Measurements from ENCODE around the gene AREG.
"Not testable (repeated sequence)": the region's sequence is repeated elsewhere in the genome, so short reads cannot be mapped to it uniquely, and the experiment has no call there.

AREG gene, protein sequence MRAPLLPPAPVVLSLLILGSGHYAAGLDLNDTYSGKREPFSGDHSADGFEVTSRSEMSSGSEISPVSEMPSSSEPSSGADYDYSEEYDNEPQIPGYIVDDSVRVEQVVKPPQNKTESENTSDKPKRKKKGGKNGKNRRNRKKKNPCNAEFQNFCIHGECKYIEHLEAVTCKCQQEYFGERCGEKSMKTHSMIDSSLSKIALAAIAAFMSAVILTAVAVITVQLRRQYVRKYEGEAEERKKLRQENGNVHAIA

DNA sequence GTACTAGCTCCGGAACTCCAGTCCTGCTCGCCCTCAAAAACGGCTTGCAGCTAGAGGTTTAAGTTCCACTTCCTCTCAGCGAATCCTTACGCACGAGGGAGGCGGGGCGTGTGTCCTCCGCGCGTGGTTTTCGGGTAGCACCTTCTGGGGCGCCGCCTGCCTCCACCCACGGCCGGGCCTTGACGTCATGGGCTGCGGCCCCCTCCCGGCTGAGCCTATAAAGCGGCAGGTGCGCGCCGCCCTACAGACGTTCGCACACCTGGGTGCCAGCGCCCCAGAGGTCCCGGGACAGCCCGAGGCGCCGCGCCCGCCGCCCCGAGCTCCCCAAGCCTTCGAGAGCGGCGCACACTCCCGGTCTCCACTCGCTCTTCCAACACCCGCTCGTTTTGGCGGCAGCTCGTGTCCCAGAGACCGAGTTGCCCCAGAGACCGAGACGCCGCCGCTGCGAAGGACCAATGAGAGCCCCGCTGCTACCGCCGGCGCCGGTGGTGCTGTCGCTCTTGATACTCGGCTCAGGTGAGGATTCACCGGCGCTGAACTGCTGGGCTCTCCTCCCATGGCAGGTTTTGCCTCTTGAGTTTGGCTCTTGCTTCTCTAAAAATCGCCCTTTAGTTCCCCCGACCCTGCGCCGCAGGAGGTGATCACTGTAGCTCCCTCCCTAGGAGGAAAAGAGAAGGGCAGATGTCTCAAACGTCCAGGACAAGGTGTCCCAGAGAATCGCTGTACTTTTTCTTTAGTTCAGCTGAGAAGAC lies at the start of gene AREG:
Gene AREG (plus strand): TSS at position 246 of the 752 bp plus-strand sequence. CDS start 210 bp downstream, at position 456.
- H3K4me3 ChIP-seq (ENCODE audit: low read depth, low read length), result peak within 1 kb of the TSS; percentile 74
- DNase-seq (ENCODE audit: low read depth), result no peak

DNA sequence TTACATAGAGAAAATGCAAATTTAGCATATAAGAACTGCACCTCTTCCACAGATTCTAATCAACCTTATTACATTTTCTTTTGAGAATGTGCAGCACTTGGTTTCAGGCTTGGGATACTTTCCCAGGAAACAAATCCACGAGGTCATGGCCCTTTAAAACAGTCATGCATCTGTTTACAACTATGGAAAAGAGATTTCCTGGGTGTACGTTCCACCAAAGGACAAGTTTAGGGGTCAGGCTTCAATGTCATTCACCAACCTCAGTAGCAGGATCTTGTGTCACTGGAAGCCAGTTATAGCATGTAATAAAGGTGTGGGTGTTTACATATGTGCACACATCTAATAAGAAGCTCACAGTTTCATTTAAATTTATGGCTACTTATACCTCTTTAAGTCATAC lies 49.3 kb upstream of the AREG start:
- H3K4me3 ChIP-seq (ENCODE audit: low read depth, low read length), result no peak overlapping the region
- no peak for DNase-seq (ENCODE audit: low read depth)

DNA sequence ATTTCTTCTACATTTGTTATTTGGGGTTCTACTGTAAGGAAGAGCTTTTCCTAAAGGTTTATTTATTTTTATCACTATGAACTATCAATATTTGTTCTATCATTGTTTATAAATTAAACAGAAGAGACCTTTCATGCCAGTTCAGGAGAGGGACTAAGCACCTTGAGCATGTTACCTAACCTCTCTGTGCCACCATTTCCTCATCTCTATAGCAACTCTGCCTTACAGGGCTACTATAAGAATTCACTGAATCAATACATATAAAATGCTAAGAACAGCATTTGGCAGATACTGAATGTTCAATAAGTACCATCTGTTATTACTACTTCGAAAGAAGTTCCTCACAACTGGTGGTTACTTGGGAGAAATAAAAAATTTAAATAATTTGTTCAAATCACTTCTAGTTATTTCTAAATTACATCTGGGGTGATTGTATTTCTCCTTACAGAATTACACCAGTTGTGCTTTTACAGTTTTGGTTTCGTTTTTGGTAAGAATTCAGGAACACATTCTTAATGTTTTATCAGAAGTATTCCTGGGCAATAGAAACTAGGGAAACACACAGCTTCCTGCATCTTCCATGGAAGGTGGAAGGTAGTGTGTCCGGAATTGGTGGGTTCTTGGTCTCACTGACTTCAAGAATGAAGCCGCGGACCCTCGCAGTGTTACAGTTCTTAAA lies 47.0 kb upstream of the AREG start:
- no peak for DNase-seq (ENCODE audit: low read depth)
- H3K4me3 ChIP-seq (ENCODE audit: low read depth, low read length), result no peak overlapping the region

DNA sequence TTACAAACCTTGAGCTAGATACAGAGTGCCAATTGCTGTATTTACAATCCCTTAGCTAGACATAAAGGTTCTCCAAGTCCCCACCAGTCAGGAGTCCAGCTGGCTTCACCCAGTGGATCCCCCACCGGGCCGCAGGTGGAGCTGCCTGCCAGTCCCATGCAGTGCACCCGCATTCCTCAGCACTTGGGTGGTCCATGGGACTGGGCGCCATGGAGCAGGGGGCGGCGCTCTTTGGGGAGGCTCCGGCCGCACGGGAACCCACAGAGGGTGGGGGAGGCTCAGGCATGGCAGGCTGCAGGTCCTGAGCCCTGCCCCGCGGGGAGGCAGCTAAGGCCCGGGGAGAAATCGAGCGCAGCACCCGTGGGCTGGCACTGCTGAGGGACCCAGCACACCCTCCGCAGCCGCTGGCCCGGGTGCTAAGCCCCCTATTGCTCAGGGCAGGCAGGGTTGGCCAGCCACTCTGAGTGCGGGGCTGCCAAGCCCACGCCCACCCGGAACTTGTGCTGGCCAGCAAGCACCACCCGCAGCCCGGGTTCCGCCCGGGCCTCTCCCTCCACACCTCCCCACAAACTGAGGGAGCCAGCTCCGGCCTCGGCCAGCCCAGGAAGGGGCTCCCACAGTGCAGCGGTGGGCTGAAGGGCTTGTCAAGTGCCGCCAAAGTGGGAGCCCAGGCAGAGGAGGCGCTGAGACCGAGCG lies 45.9 kb upstream of the AREG start:
- H3K4me3 ChIP-seq (ENCODE audit: low read depth, low read length); DNase-seq (ENCODE audit: low read depth): not testable (repeated sequence)

DNA sequence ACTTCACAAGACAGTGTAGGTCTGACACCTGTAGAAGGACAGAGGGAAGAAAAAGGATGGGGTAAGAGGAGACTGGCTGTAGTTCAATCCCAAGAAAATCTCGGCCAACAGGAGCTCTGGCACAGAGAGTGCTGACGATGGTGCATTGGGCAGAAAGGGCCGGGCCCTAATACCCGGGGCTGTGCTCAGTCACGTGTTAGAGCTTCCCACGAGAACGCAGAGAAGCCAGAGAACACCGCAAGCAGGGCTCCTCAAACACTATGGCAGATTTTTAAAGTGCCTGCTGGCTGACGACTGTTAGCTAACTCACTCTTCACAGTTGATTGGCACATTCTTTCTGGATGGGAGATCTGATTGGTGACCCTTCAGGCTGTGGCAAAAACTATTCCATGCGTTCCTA lies 44.5 kb upstream of the AREG start:
- H3K4me3 ChIP-seq (ENCODE audit: low read depth, low read length), result no peak overlapping the region
- DNase-seq (ENCODE audit: low read depth), result no peak

DNA sequence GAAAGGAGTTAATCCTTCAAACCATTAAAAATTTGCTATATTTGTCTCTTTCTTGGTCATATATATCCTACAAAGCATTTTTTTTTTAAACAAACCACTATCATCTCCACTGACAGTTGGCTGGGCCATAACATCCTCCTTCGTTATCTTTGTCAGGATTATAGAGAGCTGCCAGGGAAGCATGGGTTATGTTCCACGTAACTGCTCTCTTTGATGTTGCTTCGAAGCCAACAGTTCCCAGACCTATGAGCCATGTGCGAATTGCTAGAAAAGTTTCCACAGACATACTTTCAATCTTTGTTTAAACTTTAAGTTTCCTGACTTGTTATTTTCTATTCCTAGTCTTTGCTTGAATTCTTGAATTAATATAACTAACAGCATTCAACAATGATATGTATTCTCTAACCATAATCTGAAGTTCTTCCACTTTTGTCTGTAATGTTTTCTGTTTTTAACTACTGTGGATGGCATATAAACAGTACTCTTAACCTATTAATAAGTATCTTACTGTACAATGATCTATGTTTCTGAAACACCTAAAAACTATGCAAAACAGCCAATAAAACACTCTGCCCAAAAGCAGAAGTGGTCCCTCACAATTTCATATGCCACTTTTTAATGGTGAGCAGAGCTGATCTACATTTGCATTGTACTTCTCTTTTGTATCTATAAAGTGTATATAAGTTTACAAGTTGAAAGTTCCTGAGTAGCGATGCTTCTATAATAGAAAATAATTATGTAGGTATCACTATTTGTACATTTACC lies 42.1 kb upstream of the AREG start:
- DNase-seq (ENCODE audit: low read depth), result no peak
- no peak overlapping the region for H3K4me3 ChIP-seq (ENCODE audit: low read depth, low read length)

DNA sequence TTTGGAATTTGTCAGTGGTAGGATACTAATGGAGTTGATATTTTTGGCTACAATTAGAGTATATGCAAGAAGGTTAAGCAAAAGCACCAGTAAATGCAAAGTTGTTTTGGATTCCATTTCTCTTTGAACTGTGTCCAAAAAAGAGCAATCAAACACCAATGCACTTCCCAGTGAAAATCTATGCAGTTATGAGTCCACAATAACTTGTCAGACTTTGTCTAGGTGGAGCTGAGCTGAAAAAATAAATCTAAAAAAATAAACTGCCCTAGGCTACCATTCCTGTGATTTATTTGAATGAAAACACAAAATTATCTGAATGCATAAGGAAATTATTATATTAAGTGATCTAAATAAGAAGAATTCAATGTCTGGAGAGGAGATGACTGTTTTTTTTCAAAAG lies 37.0 kb upstream of the AREG start:
- H3K4me3 ChIP-seq (ENCODE audit: low read depth, low read length), result no peak overlapping the region
- no peak for DNase-seq (ENCODE audit: low read depth)

DNA sequence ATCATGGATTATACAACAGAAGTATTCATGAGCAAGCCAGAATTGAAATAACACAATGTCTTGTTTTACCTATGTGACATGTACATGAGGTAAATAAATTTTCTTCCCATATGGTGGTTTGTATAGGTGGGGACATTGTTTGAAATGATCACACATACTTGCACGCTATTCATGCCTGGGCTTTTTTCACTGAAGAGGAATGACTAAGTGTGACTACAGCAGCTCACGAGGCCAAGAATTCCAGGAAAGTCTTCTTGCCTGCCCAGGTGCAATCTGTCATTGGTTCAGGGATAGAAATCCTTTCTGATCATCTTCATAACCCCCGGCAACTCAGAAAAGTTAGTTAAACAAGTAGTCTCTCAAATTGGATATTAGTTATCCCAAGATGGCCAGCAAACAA lies 36.3 kb upstream of the AREG start:
- H3K4me3 ChIP-seq (ENCODE audit: low read depth, low read length), result no peak overlapping the region
- no peak for DNase-seq (ENCODE audit: low read depth)

DNA sequence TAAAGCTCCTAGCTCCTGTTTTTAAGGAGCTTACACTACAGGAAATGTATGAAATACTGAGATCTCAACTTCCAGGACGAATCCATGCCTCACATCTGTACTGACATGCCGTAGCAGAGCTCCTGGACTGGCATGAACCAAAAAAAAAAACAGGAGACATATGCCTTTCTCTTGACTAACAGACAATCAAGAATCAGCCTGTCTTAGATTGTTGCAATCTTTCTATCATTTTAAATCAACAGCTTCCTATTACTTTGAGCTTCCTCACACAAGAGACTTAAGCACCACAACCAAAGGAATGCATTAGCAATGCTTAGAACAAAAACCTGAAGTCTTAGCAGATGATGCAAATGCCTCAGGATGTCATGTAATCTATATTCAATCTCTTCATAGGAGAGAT lies 34.7 kb upstream of the AREG start:
- H3K4me3 ChIP-seq (ENCODE audit: low read depth, low read length), result no peak overlapping the region
- no peak for DNase-seq (ENCODE audit: low read depth)

DNA sequence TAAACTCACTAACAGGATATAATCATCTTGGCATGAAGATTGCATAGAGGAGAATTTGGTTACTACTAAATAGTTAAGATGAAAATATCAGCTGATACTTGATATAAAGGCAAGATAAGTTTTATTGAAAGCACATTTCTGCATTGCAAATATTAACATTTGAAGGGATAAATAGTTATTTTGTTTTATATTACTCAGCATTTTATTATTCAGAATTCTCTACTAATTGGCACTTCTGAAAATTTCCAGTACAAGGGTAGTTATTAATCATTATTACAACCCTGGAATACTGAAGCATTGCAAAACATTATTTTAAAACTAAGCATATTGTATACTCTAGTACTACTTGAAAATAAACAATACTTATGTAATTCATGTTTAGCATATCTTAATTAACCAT lies 32.7 kb upstream of the AREG start:
- no peak overlapping the region for H3K4me3 ChIP-seq (ENCODE audit: low read depth, low read length)
- no peak for DNase-seq (ENCODE audit: low read depth)

DNA sequence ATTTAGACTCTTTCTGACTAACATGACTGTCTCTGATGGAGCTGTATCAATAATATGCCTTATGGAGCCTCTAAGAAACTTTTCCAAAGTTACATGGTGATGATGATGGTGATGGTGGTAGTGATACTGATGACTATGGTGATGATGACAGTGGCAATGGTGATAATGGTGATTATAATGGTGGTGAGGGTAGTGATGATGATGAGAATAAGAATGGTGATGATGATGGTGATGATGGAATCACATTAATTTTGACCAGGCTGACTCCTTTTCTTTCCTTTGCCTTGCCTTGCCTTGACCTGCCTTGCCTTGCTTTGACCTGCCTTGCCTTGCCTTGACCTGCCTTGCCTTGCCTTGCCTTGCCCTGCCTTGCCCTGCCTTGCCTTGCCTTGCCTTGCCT lies 31.7 kb upstream of the AREG start:
- DNase-seq (ENCODE audit: low read depth), result no peak
- no peak overlapping the region for H3K4me3 ChIP-seq (ENCODE audit: low read depth, low read length)

DNA sequence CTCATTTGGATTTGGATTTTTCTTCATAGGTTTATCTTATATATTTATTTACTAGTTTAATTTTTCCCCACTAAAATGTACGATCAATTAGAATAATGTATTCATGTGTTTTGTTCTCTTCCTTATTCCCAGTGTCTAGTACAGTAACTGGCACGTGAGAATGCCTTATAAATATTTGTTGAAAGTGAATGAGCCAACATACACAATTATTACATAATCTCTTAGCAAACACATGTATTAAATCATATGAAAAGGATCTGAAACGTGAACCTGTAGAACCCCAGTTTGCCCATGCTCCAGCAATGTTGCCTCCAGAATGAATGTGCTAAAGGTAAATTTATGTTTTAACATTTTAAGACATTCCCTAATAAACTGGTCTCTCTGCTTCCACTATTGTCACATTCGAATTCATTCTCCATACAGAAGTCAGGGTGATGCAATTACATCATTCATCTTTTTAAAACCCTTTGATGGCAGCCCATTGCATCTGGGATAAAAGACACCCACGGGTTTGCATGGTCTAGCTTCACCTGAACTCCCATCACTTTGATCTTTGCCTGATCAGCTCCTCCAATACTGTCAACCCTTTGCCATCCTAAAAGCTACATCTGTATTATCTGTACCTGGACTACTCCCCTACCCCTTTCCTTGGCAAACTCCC lies 30.7 kb upstream of the AREG start:
- DNase-seq (ENCODE audit: low read depth), result no peak

DNA sequence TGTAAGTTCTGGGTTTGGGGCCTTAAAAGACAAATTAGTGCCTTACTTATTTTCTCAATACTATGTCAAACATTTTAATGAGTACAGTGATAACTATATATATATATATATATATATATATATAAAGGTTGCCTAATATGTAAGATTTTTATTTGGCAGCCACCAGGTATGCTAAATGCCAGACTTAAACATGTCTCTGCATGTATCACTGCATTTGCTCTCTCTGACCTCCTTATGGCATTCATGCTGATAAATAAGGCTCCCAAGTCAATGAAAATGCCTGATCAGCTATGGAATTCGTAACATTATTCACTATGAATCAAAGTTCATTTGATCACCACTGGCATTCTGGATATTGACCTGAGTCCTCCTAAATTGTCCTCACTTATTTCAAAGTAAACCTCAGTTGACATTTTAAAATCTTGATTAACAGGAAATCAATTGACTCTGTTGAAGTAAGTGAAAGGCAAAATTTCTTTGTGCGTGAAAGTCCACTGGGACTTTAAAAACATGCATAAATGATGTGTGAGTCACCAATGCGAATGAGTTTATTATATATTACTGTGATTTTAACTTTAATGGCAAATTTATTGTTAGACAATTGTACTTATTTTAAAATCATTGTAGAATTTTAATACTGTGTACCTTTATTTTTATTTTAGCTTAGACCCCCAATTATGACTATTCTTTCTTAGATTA lies 29.2 kb upstream of the AREG start:
- DNase-seq (ENCODE audit: low read depth), result no peak
- H3K4me3 ChIP-seq (ENCODE audit: low read depth, low read length), result no peak overlapping the region

More for the DNA sequence above, 30.7 kb upstream of the AREG start:
- H3K4me3 ChIP-seq (ENCODE audit: low read depth, low read length), result no peak overlapping the region

DNA sequence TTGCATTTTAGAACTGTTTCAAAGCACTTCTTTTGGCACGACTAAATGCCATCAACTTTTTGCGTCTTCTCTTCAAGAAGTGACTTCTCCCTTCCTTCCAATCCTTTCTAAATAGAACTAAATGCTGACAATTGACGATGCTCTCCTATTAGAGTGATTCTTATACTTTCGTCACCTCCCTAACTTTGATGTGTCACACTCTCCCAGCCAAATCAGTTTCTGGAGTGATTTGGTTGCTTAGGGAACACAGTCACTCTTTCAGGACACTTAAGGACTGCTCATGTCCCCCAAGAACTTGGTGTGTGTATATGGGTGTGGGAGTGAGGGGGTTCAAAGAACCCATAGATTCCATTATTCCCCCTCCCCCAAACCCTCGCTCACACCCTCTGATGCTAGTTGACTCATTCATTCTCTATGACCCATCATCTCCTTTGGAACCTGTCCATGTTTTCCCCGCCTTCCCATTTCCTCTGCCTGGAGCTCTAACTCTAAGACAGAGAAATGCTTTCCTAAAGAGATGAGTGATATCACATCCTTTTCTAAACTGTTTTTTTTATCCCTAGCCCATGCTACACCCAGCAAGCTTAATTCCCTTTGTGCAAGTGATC lies 26.8 kb upstream of the AREG start:
- peak; percentile 78 for DNase-seq (ENCODE audit: low read depth)

DNA sequence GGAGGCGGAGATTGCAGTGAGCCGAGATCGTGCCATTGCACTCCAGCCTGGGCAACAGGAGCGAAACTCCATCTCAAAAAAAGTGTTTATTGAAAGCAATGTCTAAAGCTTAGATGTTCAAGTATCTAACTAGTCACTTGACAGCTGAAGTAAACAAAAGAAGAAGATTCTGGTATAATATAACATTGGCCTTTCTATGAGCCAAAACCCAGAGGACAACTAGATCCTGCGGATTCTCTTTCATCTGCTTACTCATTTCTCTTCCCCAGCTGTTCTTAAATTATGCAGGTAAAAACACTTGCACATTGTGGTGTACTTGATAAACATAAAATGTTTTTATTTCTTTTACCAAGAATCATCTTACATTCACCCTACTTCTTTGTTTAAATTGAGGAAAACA lies 24.1 kb upstream of the AREG start:
- no peak overlapping the region for H3K4me3 ChIP-seq (ENCODE audit: low read depth, low read length)
- no peak for DNase-seq (ENCODE audit: low read depth)

More for the DNA sequence above, 26.8 kb upstream of the AREG start:
- H3K4me3 ChIP-seq (ENCODE audit: low read depth, low read length), result no peak overlapping the region

DNA sequence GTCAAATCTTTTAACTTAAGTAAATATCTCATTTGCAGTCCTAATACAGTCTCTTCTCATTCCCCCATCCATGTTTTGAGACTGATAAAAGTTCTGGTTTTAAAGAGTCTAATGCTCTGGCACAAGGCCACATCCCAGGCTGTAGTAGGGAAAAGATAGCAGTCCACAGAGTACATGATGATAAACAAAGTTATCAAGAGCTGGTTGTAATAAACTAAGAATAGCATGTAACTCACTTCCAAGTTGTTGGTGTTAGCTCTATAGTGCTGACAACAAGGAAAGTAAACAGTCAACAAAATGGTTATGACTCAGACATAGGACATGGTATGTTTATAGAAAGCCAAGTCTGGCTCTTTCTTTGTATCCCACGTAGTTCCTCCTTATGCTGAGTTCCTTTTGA lies 21.8 kb upstream of the AREG start:
- no peak for DNase-seq (ENCODE audit: low read depth)
- H3K4me3 ChIP-seq (ENCODE audit: low read depth, low read length), result no peak overlapping the region

DNA sequence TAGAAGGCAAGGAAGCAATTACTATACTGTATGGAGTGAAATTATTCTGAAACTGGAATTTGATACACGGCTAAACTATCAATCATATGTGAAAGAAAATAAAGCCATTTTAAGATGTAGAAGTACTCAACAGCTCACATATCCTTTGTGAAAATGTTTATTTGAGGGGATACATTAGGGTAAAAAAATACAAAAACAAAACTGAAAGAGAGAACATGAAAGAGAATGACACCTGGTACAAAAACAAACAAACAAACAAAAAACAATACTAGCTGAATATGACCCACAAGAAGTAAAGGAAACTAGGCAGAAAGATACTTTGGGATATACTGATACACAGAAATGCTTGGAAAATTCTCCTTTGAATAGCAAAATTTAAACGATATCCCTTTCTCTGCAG lies 20.8 kb upstream of the AREG start:
- no peak overlapping the region for H3K4me3 ChIP-seq (ENCODE audit: low read depth, low read length)
- DNase-seq (ENCODE audit: low read depth), result no peak

DNA sequence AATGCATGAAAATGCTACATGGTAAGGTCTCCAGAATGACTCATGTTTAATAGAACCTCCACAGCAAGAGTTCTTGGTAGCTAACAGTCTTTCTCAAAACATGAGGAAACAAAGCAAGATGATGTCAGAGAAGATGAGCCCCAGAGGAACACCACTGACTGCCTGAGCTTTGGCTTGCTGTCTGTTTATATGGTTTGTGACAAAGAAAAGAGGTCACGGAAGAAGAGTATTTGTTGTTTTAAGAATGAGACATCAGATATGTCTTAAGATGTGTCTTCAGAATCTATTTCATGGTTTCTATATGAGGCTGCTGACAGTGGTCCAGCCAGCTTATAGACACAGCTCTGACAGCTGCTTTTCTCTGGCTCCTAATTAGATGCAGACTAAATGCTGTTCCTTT lies 18.8 kb upstream of the AREG start:
- H3K4me3 ChIP-seq (ENCODE audit: low read depth, low read length), result no peak overlapping the region
- peak; percentile 96 for DNase-seq (ENCODE audit: low read depth)
